H1 (cell line): Measurements from ENCODE around the gene USP17L10. TPM values are rescaled to one million over a fixed set of nuclear protein-coding genes. Genes with fewer than 3 reads are reported as not detected.
"Not testable (repeated sequence)": the region's sequence is repeated elsewhere in the genome, so short reads cannot be mapped to it uniquely, and the experiment has no call there.

ENCODE experiments used
- CTCF ChIA-PET: fragments of 300-600 bp; sonication (Branson Sonifier 250); formaldehyde crosslinking; loops from one replicate; lab custom pipeline; 2021; ENCODE audit not compliant: partially characterized antibody; lab: Charles Lee
- POLR2A ChIA-PET: fragments of 300-600 bp; sonication (Branson Sonifier 250); formaldehyde crosslinking; loops from one replicate; lab custom pipeline; 2021; ENCODE audit warnings: inconsistent platforms; ENCODE audit not compliant: partially characterized antibody; lab: Charles Lee
- DNase-seq, 2 experiments: peaks; one replicate each; pipeline versions ENCODE4 v3.0.0 to v3.0.0-alpha.2; 2010 to 2022; ENCODE audit warnings: low spot score in 2 of 2, low read depth in 1 of 2, mixed read lengths in 1 of 2
- FAIRE-seq: peaks from 2 replicates; lab custom pipeline; 2011; peaks lifted over from hg19 to GRCh38; lab: Jason Lieb, UNC
- H2AFZ ChIP-seq: 2 replicates; pipeline ENCODE4 v1.8.1; 2012; ENCODE audit warnings: low read length, inconsistent platforms
- H2AK5ac ChIP-seq: 2 replicates; pipeline ENCODE4 v1.6.1; 2013; ENCODE audit warnings: low read depth, low read length
- H2BK120ac ChIP-seq: replicated peaks from 2 replicates; pipeline ENCODE3; 2013; ENCODE audit warnings: low read depth, low read length, inconsistent platforms
- H2BK12ac ChIP-seq: 2 replicates; pipeline ENCODE4 v1.6.1; 2013; ENCODE audit warnings: low read depth, low read length
- H2BK15ac ChIP-seq: 2 replicates; pipeline ENCODE4 v1.6.1; 2013; ENCODE audit warnings: low read length
- H2BK20ac ChIP-seq: 2 replicates; pipeline ENCODE4 v1.6.1; 2013; ENCODE audit warnings: low read length
- H2BK5ac ChIP-seq: 2 replicates; pipeline ENCODE4 v1.6.1; 2013; ENCODE audit warnings: low read depth, low read length
- H3K14ac ChIP-seq: 2 replicates; pipeline ENCODE4 v1.6.1; 2013; ENCODE audit warnings: inconsistent platforms; ENCODE audit not compliant: insufficient read length
- H3K18ac ChIP-seq: 2 replicates; pipeline ENCODE4 v1.6.1; 2013; ENCODE audit warnings: low read length; ENCODE audit errors: extremely low read depth
- H3K23ac ChIP-seq: 2 replicates; pipeline ENCODE4 v1.6.1; 2013; ENCODE audit warnings: inconsistent platforms; ENCODE audit not compliant: insufficient read length
- H3K23me2 ChIP-seq: 2 replicates; pipeline ENCODE4 v1.6.1; 2013; ENCODE audit warnings: low read depth, low read length
- H3K27ac ChIP-seq: 2 replicates; pipeline ENCODE4 v1.6.1; 2011; ENCODE audit warnings: low read depth, low read length, inconsistent platforms
- H3K27me3 ChIP-seq, 4 experiments: replicated peaks in 1 of 4; 1 replicate in 1 of 4; 2 replicates in 3 of 4; pipeline versions ENCODE4 v1.6.1 to v1.8.1; 2011 to 2013; ENCODE audit warnings: low read length in 3 of 4, mild to moderate bottlenecking in 3 of 4, inconsistent platforms in 2 of 4, mixed read lengths in 2 of 4, moderate library complexity in 1 of 4; ENCODE audit not compliant: control insufficient read depth in 3 of 4, insufficient read depth in 3 of 4; ENCODE audit errors: extremely low read depth in 1 of 4
- H3K36me3 ChIP-seq, 4 experiments: 2 replicates each; pipeline versions ENCODE4 v1.6.1 to v1.8.1; 2011 to 2013; ENCODE audit warnings: mild to moderate bottlenecking in 4 of 4, low read length in 3 of 4, moderate library complexity in 2 of 4, control low read depth in 1 of 4, inconsistent platforms in 1 of 4; ENCODE audit not compliant: insufficient read depth in 4 of 4, control insufficient read depth in 2 of 4
- H3K4ac ChIP-seq: replicated peaks from 2 replicates; pipeline ENCODE3; 2013; ENCODE audit warnings: low read length, low read depth, mixed read lengths, inconsistent platforms; ENCODE audit not compliant: insufficient read length
- H3K4me1 ChIP-seq, 4 experiments: replicated peaks in 1 of 4; 1 replicate in 1 of 4; 2 replicates in 3 of 4; pipeline versions ENCODE4 v1.6.1 to v1.8.1; 2011 to 2013; ENCODE audit warnings: low read length in 3 of 4, inconsistent platforms in 2 of 4, mixed read lengths in 1 of 4; ENCODE audit not compliant: insufficient read depth in 4 of 4, control insufficient read depth in 3 of 4
- H3K4me2 ChIP-seq, 2 experiments: 2 replicates each; pipeline versions ENCODE4 v1.6.1 to v1.8.1; 2011 to 2013; ENCODE audit warnings: low read depth in 2 of 2, low read length in 2 of 2, control low read depth in 1 of 2, inconsistent platforms in 1 of 2, mild to moderate bottlenecking in 1 of 2; ENCODE audit not compliant: insufficient read depth in 1 of 2
- H3K4me3 ChIP-seq, 4 experiments: fragments of 200-600, 300-600 bp in 1 of 4; sonication (generic), shearing (Covaris generic), sonication (Bioruptor Twin) in 1 of 4; 2 replicates each; pipeline versions ENCODE4 v1.5.1 to v1.8.1; 2011 to 2016; ENCODE audit warnings: low read length in 4 of 4, low read depth in 3 of 4, control low read depth in 2 of 4, inconsistent platforms in 2 of 4, mild to moderate bottlenecking in 2 of 4, mixed read lengths in 1 of 4, moderate library complexity in 1 of 4; ENCODE audit not compliant: insufficient read depth in 2 of 4; ENCODE audit errors: extremely low read depth in 1 of 4
- H3K56ac ChIP-seq: replicated peaks from 2 replicates; pipeline ENCODE3; 2013; ENCODE audit warnings: low read depth, mild to moderate bottlenecking, mixed read lengths, low read length, inconsistent platforms; ENCODE audit not compliant: insufficient read length
- H3K79me1 ChIP-seq: 2 replicates; pipeline ENCODE4 v1.6.1; 2013; ENCODE audit warnings: low read depth, low read length, control low read depth
- H3K79me2 ChIP-seq, 2 experiments: 2 replicates each; pipeline versions ENCODE4 v1.6.1 to v1.8.1; 2012 to 2013; ENCODE audit warnings: low read length in 2 of 2, mild to moderate bottlenecking in 2 of 2, inconsistent platforms in 1 of 2; ENCODE audit not compliant: insufficient read depth in 2 of 2, control insufficient read depth in 1 of 2
- H3K9ac ChIP-seq, 4 experiments: replicated peaks in 1 of 4; 1 replicate in 1 of 4; 2 replicates in 3 of 4; pipeline versions ENCODE4 v1.6.1 to v1.8.1; 2011 to 2013; ENCODE audit warnings: low read depth in 3 of 4, low read length in 3 of 4, control low read depth in 2 of 4, mild to moderate bottlenecking in 2 of 4, moderate library complexity in 2 of 4, inconsistent platforms in 1 of 4; ENCODE audit errors: extremely low read depth in 1 of 4
- H3K9me3 ChIP-seq, 2 experiments: 2 replicates each; pipeline versions ENCODE4 v1.6.1 to v1.8.1; 2012 to 2013; ENCODE audit warnings: mild to moderate bottlenecking in 2 of 2, moderate library complexity in 2 of 2, control low read depth in 1 of 2, inconsistent platforms in 1 of 2, low read depth in 1 of 2, low read length in 1 of 2, mixed read lengths in 1 of 2; ENCODE audit not compliant: insufficient read depth in 2 of 2
- H4K20me1 ChIP-seq, 2 experiments: replicated peaks in 1 of 2; 2 replicates each; pipeline versions ENCODE3 to v1.8.1; 2011 to 2013; ENCODE audit warnings: inconsistent platforms in 2 of 2, low read length in 2 of 2, mild to moderate bottlenecking in 1 of 2; ENCODE audit not compliant: insufficient read depth in 2 of 2, control insufficient read depth in 1 of 2
- H4K5ac ChIP-seq: 2 replicates; pipeline ENCODE4 v1.6.1; 2013; ENCODE audit warnings: low read length, low read depth, mixed read lengths, inconsistent platforms; ENCODE audit not compliant: insufficient read length
- H4K8ac ChIP-seq: 2 replicates; pipeline ENCODE4 v1.8.0; 2013; ENCODE audit warnings: mild to moderate bottlenecking, moderate library complexity, low read length, inconsistent platforms; ENCODE audit not compliant: insufficient read depth; ENCODE audit errors: extremely low read depth
- H4K91ac ChIP-seq: replicated peaks from 2 replicates; pipeline ENCODE3; 2013; ENCODE audit warnings: low read length, mixed read lengths, inconsistent platforms; ENCODE audit not compliant: insufficient read length
- WGBS, 2 experiments: shearing (Covaris generic) in 1 of 2; methylation state at CpG; one replicate each; pipeline versions ENCODE4 v1.1.6 to v1.1.7; 2013 to 2015; ENCODE audit warnings: low lambda C conversion rate in 2 of 2, mixed read lengths in 2 of 2, inconsistent platforms in 1 of 2, low coverage in 1 of 2, missing lambda C conversion rate in 1 of 2; ENCODE audit not compliant: insufficient replicate concordance in 2 of 2, insufficient coverage in 1 of 2, insufficient read length in 1 of 2; ENCODE audit errors: extremely low coverage in 1 of 2, missing lambda C conversion rate in 1 of 2; 5-methylcytosine and 5-hydroxymethylcytosine counted together
- long read RNA-seq, 2 experiments: library from RNA in 1 of 2; library from capped mRNA in 1 of 2; stranded (forward); transcript quantifications; one replicate each; pipeline ENCODE4 v2.0.0, GENCODE V29; 2021; ENCODE audit warnings: inconsistent platforms in 1 of 2
- polyA minus RNA-seq, 3 experiments: library from RNA; depleted of rRNA, polyadenylated mRNA; stranded (reverse); fragments of >200 nt; gene quantifications; 1 replicate in 2 of 3; 2 replicates in 1 of 3; pipeline ENCODE4 v1.2.3, GENCODE V29; 2011
- polyA plus RNA-seq, 7 experiments: library from polyadenylated mRNA; depleted of rRNA in 3 of 7; stranded (reverse) in 5 of 7; unstranded in 2 of 7; fragments of >200 nt in 5 of 7; fragments of 200-250 nt in 2 of 7; gene quantifications; 1 replicate in 5 of 7; 2 replicates in 1 of 7; 4 replicates in 1 of 7; pipeline versions ENCODE4 v1.2.1 to v1.2.3, GENCODE V29; 2011 to 2013; ENCODE audit warnings: missing spikeins in 2 of 7, mixed read lengths in 2 of 7
- total RNA-seq: library from RNA; stranded (reverse); fragmentation: NEBNext Ultra II Directional; extraction: Animal tissue kit (Norgen Biotek cat#: 25700); gene quantifications from 2 replicates; pipeline ENCODE4 v1.2.1, GENCODE V29; 2021

USP17L10 gene
- total RNA-seq, result not detected in 2 replicates
- not detected in 2 replicates for polyA plus RNA-seq (2011; rRNA removed)
- polyA plus RNA-seq (2011; cell fraction: cytosol; rRNA removed), result not detected
- polyA plus RNA-seq (2011; cell fraction: nucleus; rRNA removed), result not detected
- not detected in 4 replicates for polyA plus RNA-seq (2012, experiment 1 of 2)
- not detected for polyA plus RNA-seq (2012, experiment 2 of 2)
- polyA plus RNA-seq (2013, experiment 1 of 2), result not detected
- polyA plus RNA-seq (2013, experiment 2 of 2), result not detected
- not detected in 2 replicates for polyA minus RNA-seq (2011; rRNA and poly(A)+ RNA removed)
- polyA minus RNA-seq (2011; cell fraction: cytosol; rRNA and poly(A)+ RNA removed), result not detected
- not detected for polyA minus RNA-seq (2011; cell fraction: nucleus; rRNA and poly(A)+ RNA removed)
- long read RNA-seq, experiment 1, result 0 reads
- long read RNA-seq, experiment 2, result 0 reads

- H3K23ac ChIP-seq, H4K20me1 ChIP-seq, H2BK20ac ChIP-seq, H3K27me3 ChIP-seq, H4K91ac ChIP-seq, H3K79me1 ChIP-seq, H3K79me2 ChIP-seq, DNase-seq, H3K23me2 ChIP-seq, H3K9me3 ChIP-seq, H2BK12ac ChIP-seq, H3K4me3 ChIP-seq, H3K4me1 ChIP-seq, H3K56ac ChIP-seq, H3K4ac ChIP-seq, H2AFZ ChIP-seq, CTCF ChIA-PET, H2BK15ac ChIP-seq, FAIRE-seq, H3K4me2 ChIP-seq, H4K8ac ChIP-seq, H3K9ac ChIP-seq, H2BK120ac ChIP-seq, H2BK5ac ChIP-seq, H3K27ac ChIP-seq, H3K36me3 ChIP-seq, H4K5ac ChIP-seq, H2AK5ac ChIP-seq, POLR2A ChIA-PET, H3K18ac ChIP-seq, H3K14ac ChIP-seq: not testable (repeated sequence)
- 84% methylated on average over 10 of the region's 13 CpGs; no CpG with 5 or more reads in 1 of the 2 experiments for WGBS, 2 experiments
These were observed at the start of gene USP17L10 for GRCh38 chr4:9210357-9210756. USP17L10 (plus strand) TSS chr4:9210657; CDS start chr4:9210657, 0 bp downstream.
